GM12865 (cell line): ENCODE results near the gene TSG101.
A peak's percentile ranks its signal among the peaks of the same experiment; 100 is the strongest.

Experiments used
- DNase-seq: peaks from one replicate; pipeline ENCODE4 v3.0.0; 2010; ENCODE audit warnings: low read depth
- H3K4me3 ChIP-seq: 2 replicates; pipeline ENCODE4 v1.5.1; 2011; ENCODE audit warnings: mild to moderate bottlenecking, low read depth, low read length, control low read depth
- TF ChIP-seq, protein P1 (sequence below): IDR thresholded peaks from 2 replicates; pipeline ENCODE4 v1.5.1; 2011; ENCODE audit warnings: low read length, control low read depth, low read depth, inconsistent platforms; ENCODE audit not compliant: insufficient read depth; ENCODE audit errors: missing control alignments

The TSG101 gene

GRCh38 chr11:18495703-18496102 lies 31.0 kb downstream of the TSG101 start:
- TF ChIP-seq, protein P1, sequence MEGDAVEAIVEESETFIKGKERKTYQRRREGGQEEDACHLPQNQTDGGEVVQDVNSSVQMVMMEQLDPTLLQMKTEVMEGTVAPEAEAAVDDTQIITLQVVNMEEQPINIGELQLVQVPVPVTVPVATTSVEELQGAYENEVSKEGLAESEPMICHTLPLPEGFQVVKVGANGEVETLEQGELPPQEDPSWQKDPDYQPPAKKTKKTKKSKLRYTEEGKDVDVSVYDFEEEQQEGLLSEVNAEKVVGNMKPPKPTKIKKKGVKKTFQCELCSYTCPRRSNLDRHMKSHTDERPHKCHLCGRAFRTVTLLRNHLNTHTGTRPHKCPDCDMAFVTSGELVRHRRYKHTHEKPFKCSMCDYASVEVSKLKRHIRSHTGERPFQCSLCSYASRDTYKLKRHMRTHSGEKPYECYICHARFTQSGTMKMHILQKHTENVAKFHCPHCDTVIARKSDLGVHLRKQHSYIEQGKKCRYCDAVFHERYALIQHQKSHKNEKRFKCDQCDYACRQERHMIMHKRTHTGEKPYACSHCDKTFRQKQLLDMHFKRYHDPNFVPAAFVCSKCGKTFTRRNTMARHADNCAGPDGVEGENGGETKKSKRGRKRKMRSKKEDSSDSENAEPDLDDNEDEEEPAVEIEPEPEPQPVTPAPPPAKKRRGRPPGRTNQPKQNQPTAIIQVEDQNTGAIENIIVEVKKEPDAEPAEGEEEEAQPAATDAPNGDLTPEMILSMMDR, result no peak
- no peak for DNase-seq

DNA sequence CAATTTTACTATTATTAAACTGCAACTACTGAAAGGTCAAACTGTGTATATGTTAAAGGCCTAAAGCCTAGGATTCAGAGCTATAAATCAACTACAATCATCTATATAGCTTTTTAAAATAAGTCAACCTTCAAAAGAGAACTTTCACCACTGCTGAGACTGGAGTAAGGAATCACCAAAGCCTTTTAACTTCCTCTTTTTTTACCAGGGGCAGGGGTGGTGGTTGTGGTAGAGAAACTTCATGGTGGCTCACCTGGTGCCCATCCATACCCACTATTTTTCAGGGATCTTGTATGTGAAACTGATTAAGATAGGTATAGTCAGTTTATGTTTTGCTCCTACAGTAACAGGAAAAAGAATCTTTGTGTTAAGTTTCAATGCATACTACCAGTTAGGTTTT lies 31.5 kb downstream of the TSG101 start:
- no peak overlapping the region for H3K4me3 ChIP-seq
- TF ChIP-seq, protein P1, result no peak

More at GRCh38 chr11:18495703-18496102, 31.0 kb downstream of the TSG101 start:
- H3K4me3 ChIP-seq, result no peak overlapping the region

DNA sequence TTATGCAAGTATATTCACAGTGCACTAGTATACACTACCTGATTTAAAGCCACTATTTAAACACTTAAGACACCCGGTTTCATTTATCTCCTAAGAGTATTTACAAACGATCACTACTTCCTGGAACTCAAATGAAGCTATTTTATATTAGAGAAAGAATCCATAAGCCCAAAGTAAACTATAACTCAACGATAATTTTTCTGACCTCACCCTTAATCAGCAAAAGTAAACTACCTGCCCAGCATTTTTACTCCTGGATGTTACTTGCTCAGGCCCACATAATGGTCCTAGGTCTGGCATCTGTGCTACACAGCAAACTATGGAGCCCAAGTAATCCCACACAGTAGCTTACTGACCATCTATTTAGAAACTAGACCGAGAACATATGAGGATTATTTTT lies 33.4 kb downstream of the TSG101 start:
- TF ChIP-seq, protein P1, result no peak
- DNase-seq, result no peak
- H3K4me3 ChIP-seq, result no peak overlapping the region

More for the DNA sequence above, 31.5 kb downstream of the TSG101 start:
- DNase-seq, result peak; percentile 11

DNA sequence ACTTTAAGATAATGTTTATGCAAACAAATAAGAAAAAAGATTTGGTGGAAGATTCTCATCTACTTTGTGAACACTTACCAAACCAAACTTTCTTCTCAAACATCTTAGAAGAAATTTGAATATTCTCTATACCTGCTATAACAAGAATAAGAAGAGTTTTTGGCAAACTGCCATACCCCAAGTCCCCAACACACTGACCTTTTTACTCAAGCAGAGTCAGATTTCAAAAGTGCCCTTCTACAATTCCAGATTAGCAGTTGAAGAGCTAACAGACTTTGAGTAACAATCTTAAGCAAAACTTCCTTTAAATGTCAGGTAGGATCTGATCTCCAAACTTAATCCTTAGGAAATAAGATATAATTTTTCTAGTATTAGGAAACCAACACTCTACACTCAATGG lies 33.9 kb downstream of the TSG101 start:
- H3K4me3 ChIP-seq, result no peak overlapping the region
- DNase-seq, result no peak
- TF ChIP-seq, protein P1, result no peak

- TF ChIP-seq, protein P1, result no peak
- DNase-seq, result no peak
- no peak overlapping the region for H3K4me3 ChIP-seq
Observed at GRCh38 chr11:18491924-18492323, 34.8 kb downstream of the TSG101 start.

DNA sequence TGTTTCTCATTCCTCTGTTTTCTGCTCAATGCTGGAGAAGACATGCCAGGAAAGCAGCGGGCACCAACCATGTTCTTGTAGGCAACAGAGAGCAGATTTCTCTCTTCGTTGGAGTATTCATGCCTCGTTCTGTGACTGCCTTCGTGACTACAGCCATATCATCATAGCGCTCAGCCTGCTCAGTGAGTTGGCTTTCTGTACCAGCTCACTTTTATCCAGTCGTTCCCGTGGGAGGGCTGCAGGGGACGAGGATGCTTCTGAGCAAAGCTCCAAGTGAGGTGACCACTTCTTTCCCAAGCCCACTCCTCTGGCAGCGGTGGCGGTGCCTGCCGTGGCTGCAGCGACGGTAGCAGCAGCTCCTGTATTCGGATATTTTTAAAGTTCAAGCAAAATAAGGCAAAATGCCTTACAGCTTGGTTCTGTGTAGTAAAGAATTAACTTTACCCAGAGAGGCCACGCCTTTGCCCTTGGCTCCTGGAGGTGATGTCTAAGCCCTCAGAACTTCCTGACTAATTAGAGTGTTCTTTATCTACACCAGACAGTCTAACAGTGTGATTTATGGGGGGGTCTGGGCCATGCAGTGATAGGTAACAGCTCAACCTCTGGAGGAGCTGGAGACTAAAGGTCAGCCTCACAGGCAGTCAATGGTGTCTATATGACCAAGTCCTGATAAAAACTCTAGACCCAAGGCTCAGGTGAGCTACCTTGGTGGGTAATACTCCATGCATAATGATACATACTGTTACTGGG lies 35.8 kb downstream of the TSG101 start:
- TF ChIP-seq, protein P1, result no peak
- no peak overlapping the region for H3K4me3 ChIP-seq
- DNase-seq, result no peak

DNA sequence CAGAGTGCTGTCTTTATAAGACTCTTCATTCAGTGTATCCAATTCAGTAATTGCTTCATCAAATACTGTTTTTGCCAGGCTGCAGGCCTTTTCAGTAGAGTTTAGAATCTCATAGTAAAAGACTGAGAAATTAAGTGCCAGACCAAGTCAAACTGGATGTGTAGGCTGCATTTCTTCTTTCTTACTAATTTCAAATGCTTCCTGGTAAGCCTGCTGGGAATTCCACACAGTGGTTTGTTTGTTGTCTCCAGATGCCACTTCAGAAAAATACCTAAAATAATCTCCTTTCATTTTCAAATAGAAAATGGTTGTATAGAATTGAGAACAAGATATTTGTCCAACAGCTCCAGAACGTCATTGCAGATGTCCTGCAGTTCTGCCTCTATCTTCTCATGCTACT lies 36.4 kb downstream of the TSG101 start:
- TF ChIP-seq, protein P1, result no peak
- no peak overlapping the region for H3K4me3 ChIP-seq
- DNase-seq, result no peak
